GM12873 (cell line): ENCODE results near the gene SORCS2.

ENCODE experiments used
- CTCF ChIP-seq: IDR thresholded peaks from 2 replicates; pipeline ENCODE4 v1.5.1; 2012; ENCODE audit warnings: low read depth, mild to moderate bottlenecking, moderate library complexity, low read length, control low read depth; ENCODE audit not compliant: insufficient read depth; ENCODE audit errors: missing control alignments

The SORCS2 gene

GRCh38 chr4:7382634-7383014 lies 190.3 kb downstream of the SORCS2 start:
- no peak for TF ChIP-seq CTCF

GRCh38 chr4:7383266-7383665 lies 190.9 kb downstream of the SORCS2 start:
- TF ChIP-seq CTCF = no peak

- no peak for TF ChIP-seq CTCF
Measured at GRCh38 chr4:7384003-7384928, 191.9 kb downstream of the SORCS2 start.

GRCh38 chr4:7384929-7385890 lies 192.9 kb downstream of the SORCS2 start:
- no peak for TF ChIP-seq CTCF

GRCh38 chr4:7387925-7388324 lies 195.6 kb downstream of the SORCS2 start:
- TF ChIP-seq CTCF = no peak

GRCh38 chr4:7388627-7389026 lies 196.3 kb downstream of the SORCS2 start:
- no peak for TF ChIP-seq CTCF

GRCh38 chr4:7389101-7389701 lies 196.9 kb downstream of the SORCS2 start:
- no peak for TF ChIP-seq CTCF
